NCI-H1092 treated with DMSO at 0.1 percent for 48 hours (cell line): ENCODE data around the gene RFX1.
"Not testable (repeated sequence)": the region's sequence is repeated elsewhere in the genome, so short reads cannot be mapped to it uniquely, and the experiment has no call there.

Experiments
- DNase-seq: peaks from one replicate; lab custom pipeline; 2025; lab: John Stamatoyannopoulos, UW

RFX1 gene

GRCh38 chr19:14027856-14028450 is 21.8 kb upstream of the RFX1 start, which contains the start of gene RLN3:
RLN3 (plus strand) TSS chr19:14028148; CDS start chr19:14028205, 57 bp downstream.
- no peak for DNase-seq

- DNase-seq: not testable (repeated sequence)
Measured at GRCh38 chr19:14026652-14027192, 20.6 kb upstream of the RFX1 start.

GRCh38 chr19:14023404-14024235 is 17.5 kb upstream of the RFX1 start:
- no peak for DNase-seq

GRCh38 chr19:14022469-14022868 is 16.3 kb upstream of the RFX1 start:
- no peak for DNase-seq

GRCh38 chr19:14021474-14021873 is 15.4 kb upstream of the RFX1 start:
- no peak for DNase-seq

- not testable (repeated sequence) for DNase-seq
Measured at GRCh38 chr19:14019739-14020138, 13.6 kb upstream of the RFX1 start.

GRCh38 chr19:14019100-14019499 is 13.0 kb upstream of the RFX1 start:
- no peak for DNase-seq

GRCh38 chr19:14015524-14016035 is 9.5 kb upstream of the RFX1 start:
- no peak for DNase-seq

- DNase-seq: no peak
Measured at GRCh38 chr19:14012378-14012915, 6.3 kb upstream of the RFX1 start.

- DNase-seq: peak; percentile 97
Measured at GRCh38 chr19:14006766-14007562, 844 bp upstream of the RFX1 start.

- DNase-seq: peak; percentile 80
Measured at GRCh38 chr19:14005349-14006084, 603 bp downstream of the RFX1 start.

GRCh38 chr19:14004619-14005348 is 1.3 kb downstream of the RFX1 start:
- DNase-seq: no peak

- no peak for DNase-seq
Measured at GRCh38 chr19:14003251-14004055, 2.7 kb downstream of the RFX1 start.

GRCh38 chr19:14002571-14003250 is 3.4 kb downstream of the RFX1 start:
- no peak for DNase-seq

GRCh38 chr19:14000691-14001375 is 5.3 kb downstream of the RFX1 start:
- no peak for DNase-seq

- DNase-seq: no peak
Measured at GRCh38 chr19:13999085-13999484, 7.0 kb downstream of the RFX1 start.

GRCh38 chr19:13998426-13998825 is 7.7 kb downstream of the RFX1 start:
- DNase-seq: no peak

GRCh38 chr19:13997631-13997962 is 8.5 kb downstream of the RFX1 start:
- no peak for DNase-seq
